Right renal pelvis (tissue), 4 donors: ENCODE results near the gene TDO2. TPM values are rescaled to one million over a fixed set of nuclear protein-coding genes. Genes with fewer than 3 reads are reported as not detected.
A peak's percentile ranks its signal among the peaks of the same experiment; 100 is the strongest.

Experiments
- DNase-seq, 4 donors: peaks; one replicate each; pipeline ENCODE4 v3.0.0-alpha.2; 2013; ENCODE audit warnings: low read depth in 4 of 4, low spot score in 3 of 4, missing footprints in 1 of 4
- polyA plus RNA-seq, 4 donors: library from polyadenylated mRNA; unstranded; fragments of 120-200 nt; gene quantifications; one replicate each; pipeline ENCODE4 v1.2.1, GENCODE V29; 2013; ENCODE audit not compliant: insufficient read length in 4 of 4

The TDO2 gene
- polyA plus RNA-seq, 4 donors, result 0.91 to 4.3 (median 2.4) TPM

GRCh38 chr4:155952501-155952901 is 49.0 kb downstream of the TDO2 start:
- DNase-seq, result peak in 2 of 4 donors; percentile 3 to 8

GRCh38 chr4:155953151-155954117 is 49.9 kb downstream of the TDO2 start, which contains the start of gene CTSO:
Gene CTSO (minus strand): TSS chr4:155953866. CDS start chr4:155953847, 19 bp downstream.
- peak; percentile 83 to 90 (median 86) for DNase-seq

GRCh38 chr4:155954118-155954685 is 50.7 kb downstream of the TDO2 start:
- no peak for DNase-seq

GRCh38 chr4:155954939-155955338 is 51.4 kb downstream of the TDO2 start:
- DNase-seq, result no peak

GRCh38 chr4:155956461-155956860 is 53.0 kb downstream of the TDO2 start:
- DNase-seq, result no peak

GRCh38 chr4:155959417-155959816 is 55.9 kb downstream of the TDO2 start:
- DNase-seq, result no peak

GRCh38 chr4:155960522-155960921 is 57.0 kb downstream of the TDO2 start:
- no peak for DNase-seq

GRCh38 chr4:155961575-155961974 is 58.1 kb downstream of the TDO2 start:
- DNase-seq, result no peak

GRCh38 chr4:155962767-155963166 is 59.3 kb downstream of the TDO2 start:
- DNase-seq, result no peak

- DNase-seq, result no peak
Measured at GRCh38 chr4:155964016-155964891, 60.8 kb downstream of the TDO2 start.

GRCh38 chr4:155966171-155966570 is 62.7 kb downstream of the TDO2 start:
- no peak for DNase-seq

- no peak for DNase-seq
Measured at GRCh38 chr4:155966731-155967395, 63.4 kb downstream of the TDO2 start.

Other genes with a start within 250 kb of the TDO2 start
- 10 to 100 TPM; 75.0 to 94.2 (median 87.3) TPM for gene GUCY1A1, start 236.8 kb upstream of the TDO2 start, polyA plus RNA-seq
- gene GUCY1B1, start 144.7 kb upstream of the TDO2 start, polyA plus RNA-seq, result 10 to 100 TPM; 65.7 to 84.5 (median 78.4) TPM
- under 1 TPM in 2 of 4 donors, not detected in 2; 0.12 to 0.20 TPM for gene ASIC5, start 37.4 kb upstream of the TDO2 start, polyA plus RNA-seq
- 10 to 100 TPM; 42.4 to 60.3 (median 47.2) TPM for gene CTSO, start 50.2 kb downstream of the TDO2 start, polyA plus RNA-seq